GM13976 (cell line): ENCODE results near the gene CEP89.
"Not testable (repeated sequence)": the region's sequence is repeated elsewhere in the genome, so short reads cannot be mapped to it uniquely, and the experiment has no call there.

Experiments used
- DNase-seq: peaks from one replicate; pipeline ENCODE4 v3.0.0; 2012; ENCODE audit warnings: low spot score
- CTCF ChIP-seq: IDR thresholded peaks from 2 replicates; pipeline ENCODE4 v1.5.1; 2012; ENCODE audit warnings: borderline replicate concordance, mild to moderate bottlenecking; ENCODE audit not compliant: insufficient read depth; ENCODE audit errors: extremely low read depth, missing control alignments, control extremely low read depth
- in situ Hi-C: fragments of 300-500 bp; cut with MboI; formaldehyde crosslinking; loops from one replicate; pipeline ENCODE4 v1.12.0; 2022; ENCODE audit warnings: low sequenced_read_pairs, mixed read lengths, inconsistent platforms; ENCODE audit not compliant: unreplicated experiment

Gene CEP89

GRCh38 chr19:32861596-32861995, 110.2 kb downstream of the CEP89 start:
- in situ Hi-C loops: no loop called here
- TF ChIP-seq CTCF: no peak
- no peak for DNase-seq

- no peak for DNase-seq
- in situ Hi-C loops: no loop called here
- TF ChIP-seq CTCF: no peak
These were observed 112.2 kb downstream of the CEP89 start for GRCh38 chr19:32859591-32859990.

GRCh38 chr19:32858559-32858958, 113.2 kb downstream of the CEP89 start:
- no peak for TF ChIP-seq CTCF
- in situ Hi-C loops: no loop called here
- DNase-seq: no peak

GRCh38 chr19:32858155-32858554, 113.6 kb downstream of the CEP89 start:
- TF ChIP-seq CTCF: no peak
- in situ Hi-C loops: no loop called here
- no peak for DNase-seq

- in situ Hi-C loops: no loop called here
- TF ChIP-seq CTCF: no peak
- DNase-seq: no peak
These were observed 114.2 kb downstream of the CEP89 start for GRCh38 chr19:32857584-32857983.

GRCh38 chr19:32856818-32857217, 114.9 kb downstream of the CEP89 start:
- in situ Hi-C loops, DNase-seq: not testable (repeated sequence)

GRCh38 chr19:32852216-32852615, 119.5 kb downstream of the CEP89 start:
- in situ Hi-C loops: no loop called here
- no peak for DNase-seq
- no peak for TF ChIP-seq CTCF

GRCh38 chr19:32848035-32848434, 123.7 kb downstream of the CEP89 start:
- in situ Hi-C loops: not testable (repeated sequence)

More at GRCh38 chr19:32848035-32848434, 123.7 kb downstream of the CEP89 start:
- not testable (repeated sequence) for DNase-seq
